AG04450 (cell line): ENCODE data around the gene TSPOAP1. TPM values are rescaled to one million over a fixed set of nuclear protein-coding genes. Genes with fewer than 3 reads are reported as not detected.

Experiments
- CTCF ChIA-PET: fragments of 300-600, 350-600 bp; formaldehyde crosslinking; extraction: SDS; loops from one replicate; lab custom pipeline; 2022; ENCODE audit warnings: antibody characterized with exemption, inconsistent platforms; lab: Charles Lee
- POLR2A ChIA-PET: fragments of 350-600 bp; formaldehyde crosslinking; extraction: SDS; loops from one replicate; lab custom pipeline; 2021; ENCODE audit warnings: antibody characterized with exemption, inconsistent platforms; lab: Yijun Ruan, JAX
- DNase-seq: peaks from one replicate; pipeline ENCODE4 v3.0.0-alpha.2; 2011; ENCODE audit warnings: low read depth, low spot score
- H3K27ac ChIP-seq: one replicate; pipeline ENCODE4 v1.5.1; 2012; ENCODE audit warnings: low read depth, low read length, control low read depth
- H3K27me3 ChIP-seq: one replicate; pipeline ENCODE4 v1.6.0; 2012; ENCODE audit warnings: low read length; ENCODE audit not compliant: control insufficient read depth, insufficient read depth
- H3K4me3 ChIP-seq: 2 replicates; pipeline ENCODE4 v1.5.1; 2011; ENCODE audit warnings: mild to moderate bottlenecking, low read depth, low read length, control low read depth
- H3K9me3 ChIP-seq: 2 replicates; pipeline ENCODE4 v1.5.1; 2012; ENCODE audit warnings: low read length; ENCODE audit not compliant: control insufficient read depth, insufficient read depth
- CTCF ChIP-seq: IDR thresholded peaks from 2 replicates; pipeline ENCODE4 v1.5.1; 2011; ENCODE audit warnings: low read depth, low read length, control low read depth, inconsistent platforms
- polyA plus RNA-seq: library from polyadenylated mRNA; depleted of rRNA; stranded (reverse); fragments of >200 nt; gene quantifications from 2 replicates; pipeline ENCODE4 v1.2.3, GENCODE V29; 2011

Gene TSPOAP1
- polyA plus RNA-seq, 1 experiment: 1.7 TPM

GRCh38 chr17:58336456-58337209 lies 8.0 kb upstream of the TSPOAP1 start:
- Histone ChIP-seq H3K27ac (peak overlapping the region; percentile 100), H3K27me3 (no peaks in the 10 kb centered on the region), H3K4me3 (no peak overlapping the region), H3K9me3 (no peaks in the 10 kb centered on the region)
- ChIA-PET POLR2A (interaction anchor here (1.0 to 4.8 kb wide), 5 partner anchors 11 to 253 kb away, joined by 3 to 68 read pairs (median 7); partner anchors contain the start of genes DYNLL2 and SUPT4H1), CTCF (interaction anchor here (0.7 to 2.6 kb wide), 2 partner anchors 19 to 32 kb away, joined by 3 to 11 read pairs; no protein-coding TSS in a partner anchor)
- no peak for TF ChIP-seq CTCF
- no peak for DNase-seq

- Histone ChIP-seq H3K27ac (peak overlapping the region; percentile 100), H3K4me3 (no peak overlapping the region), H3K9me3 (no peaks in the 10 kb centered on the region), H3K27me3 (no peaks in the 10 kb centered on the region)
- POLR2A ChIA-PET: interaction anchor here (1.0 to 4.8 kb wide), 2 partner anchors 11 to 17 kb away, joined by 3 to 68 read pairs; partner anchors contain the start of gene SUPT4H1
- TF ChIP-seq CTCF: no peak
- CTCF ChIA-PET: interaction anchor here (0.7 to 2.6 kb wide), 2 partner anchors 18 to 1745 kb away, joined by 4 to 11 read pairs; no protein-coding TSS in a partner anchor
- no peak for DNase-seq
Observed at GRCh38 chr17:58335779-58336455, 7.3 kb upstream of the TSPOAP1 start.

GRCh38 chr17:58335061-58335731 lies 6.6 kb upstream of the TSPOAP1 start:
- Histone ChIP-seq H3K4me3 (no peak overlapping the region), H3K27ac (peak overlapping the region; percentile 3), H3K27me3 (no peaks in the 10 kb centered on the region), H3K9me3 (no peaks in the 10 kb centered on the region)
- no peak for DNase-seq
- POLR2A ChIA-PET: interaction anchor here (1.0 kb wide), 1 partner anchor 12 kb away, joined by 3 read pairs; no protein-coding TSS in a partner anchor
- TF ChIP-seq CTCF: no peak
- CTCF ChIA-PET: interaction anchor here (0.7 kb wide), 1 partner anchor 1744 kb away, joined by 4 read pairs; no protein-coding TSS in a partner anchor

DNA sequence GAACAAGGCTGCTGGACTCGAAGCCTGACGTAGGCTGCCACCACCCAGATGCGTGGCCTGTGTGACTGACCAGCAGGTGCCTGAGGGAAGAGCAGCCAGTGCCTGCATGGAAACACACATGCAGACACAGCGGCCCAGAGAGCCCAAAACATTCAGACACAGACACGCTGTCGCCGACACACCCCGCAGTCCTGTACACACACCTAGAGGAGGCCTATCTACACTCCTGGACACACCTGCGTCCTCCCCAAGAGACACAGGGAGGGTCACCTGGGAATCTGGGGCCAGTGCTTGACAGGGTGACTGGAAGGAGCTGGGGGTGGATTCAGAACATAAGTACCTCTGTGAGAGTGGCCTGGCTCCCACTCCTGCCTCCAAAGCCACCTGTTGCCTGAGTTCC lies 6.1 kb upstream of the TSPOAP1 start:
- Histone ChIP-seq H3K27ac (no peak overlapping the region), H3K9me3 (no peaks in the 10 kb centered on the region), H3K27me3 (no peaks in the 10 kb centered on the region), H3K4me3 (no peak overlapping the region)
- no peak for DNase-seq
- ChIA-PET POLR2A (no interaction called here), CTCF (no interaction called here)
- no peak for TF ChIP-seq CTCF
